Mucosa of descending colon (tissue), 3 donors: Measurements from ENCODE around the gene MTURN. TPM values are rescaled to one million over a fixed set of nuclear protein-coding genes. Genes with fewer than 3 reads are reported as not detected.

Source experiments
- ATAC-seq: fragments of 200-7000 bp; cut with Tn5 transposase; one replicate; pipeline ENCODE4 v1.9.1; 2020; ENCODE audit warnings: mild to moderate bottlenecking, moderate library complexity
- DNase-seq, 3 donors: peaks; one replicate each; pipeline ENCODE4 v3.0.0-alpha.2; 2020
- H3K36me3 ChIP-seq: fragments of 200-600 bp; one replicate; pipeline ENCODE4 v1.8.0; 2021; ENCODE audit warnings: low read depth, mild to moderate bottlenecking
- H3K4me1 ChIP-seq: fragments of 200-600 bp; one replicate; pipeline ENCODE4 v1.8.0; 2021; ENCODE audit warnings: low read depth, mild to moderate bottlenecking
- H3K4me3 ChIP-seq: fragments of 200-600 bp; one replicate; pipeline ENCODE4 v1.8.0; 2021; ENCODE audit warnings: mild to moderate bottlenecking
- H3K9me3 ChIP-seq: fragments of 200-600 bp; one replicate; pipeline ENCODE4 v1.8.0; 2021; ENCODE audit warnings: mild to moderate bottlenecking
- intact Hi-C, 2 donors: fragments of 100-400 bp; cut with DNase I in 1 of 2; cut with micrococcal nuclease in 1 of 2; formaldehyde crosslinking; loops; one replicate each; pipeline versions ENCODE4 v1.11.0 to v1.11.1; 2022; cut with DNase I, micrococcal nuclease
- total RNA-seq, 3 donors: library from RNA; stranded (reverse); fragmentation: NEBNext Ultra II Directional in 2 of 3; extraction: Animal tissue kit (Norgen Biotek cat#: 25700) in 2 of 3; gene quantifications; one replicate each; pipeline versions ENCODE4 v1.2.1 to v1.2.4, GENCODE V29; 2021 to 2023
- TF ChIP-seq, protein P1 (sequence below): fragments of 200-600 bp; IDR thresholded peaks from one replicate; pipeline ENCODE4 v1.8.0; 2022; ENCODE audit warnings: antibody characterized with exemption, mild to moderate bottlenecking
- donor health status: DM: no; HTN: no; CAD: no; lungs with moderate emphysema.
- donor health status: DM: no; HTN: no; CAD: no.
- donor health status: DM: no; HTN: yes; CAD: no.

The MTURN gene
- total RNA-seq, 3 donors from 2014 or later: 7.2 to 62.0 (median 9.7) TPM

DNA sequence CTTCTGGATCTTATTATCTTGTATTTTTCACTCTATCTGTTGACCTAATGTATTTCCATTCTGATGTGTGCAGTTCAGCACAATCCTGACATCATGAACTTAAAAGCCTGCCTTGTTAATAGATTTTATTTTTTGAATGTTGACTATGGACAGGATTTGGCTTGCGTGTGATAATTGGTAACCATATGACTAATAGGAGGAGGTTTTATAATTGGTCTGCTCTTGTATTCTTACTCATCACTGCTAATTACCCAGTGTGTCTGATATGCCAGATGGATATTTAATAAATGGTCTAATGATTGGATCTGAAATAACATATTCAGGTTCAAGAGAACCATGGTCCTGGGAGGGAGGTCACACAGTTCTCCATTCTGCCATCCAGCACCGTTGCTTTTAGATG lies 45.9 kb downstream of the MTURN start:
- TF ChIP-seq, protein P1, sequence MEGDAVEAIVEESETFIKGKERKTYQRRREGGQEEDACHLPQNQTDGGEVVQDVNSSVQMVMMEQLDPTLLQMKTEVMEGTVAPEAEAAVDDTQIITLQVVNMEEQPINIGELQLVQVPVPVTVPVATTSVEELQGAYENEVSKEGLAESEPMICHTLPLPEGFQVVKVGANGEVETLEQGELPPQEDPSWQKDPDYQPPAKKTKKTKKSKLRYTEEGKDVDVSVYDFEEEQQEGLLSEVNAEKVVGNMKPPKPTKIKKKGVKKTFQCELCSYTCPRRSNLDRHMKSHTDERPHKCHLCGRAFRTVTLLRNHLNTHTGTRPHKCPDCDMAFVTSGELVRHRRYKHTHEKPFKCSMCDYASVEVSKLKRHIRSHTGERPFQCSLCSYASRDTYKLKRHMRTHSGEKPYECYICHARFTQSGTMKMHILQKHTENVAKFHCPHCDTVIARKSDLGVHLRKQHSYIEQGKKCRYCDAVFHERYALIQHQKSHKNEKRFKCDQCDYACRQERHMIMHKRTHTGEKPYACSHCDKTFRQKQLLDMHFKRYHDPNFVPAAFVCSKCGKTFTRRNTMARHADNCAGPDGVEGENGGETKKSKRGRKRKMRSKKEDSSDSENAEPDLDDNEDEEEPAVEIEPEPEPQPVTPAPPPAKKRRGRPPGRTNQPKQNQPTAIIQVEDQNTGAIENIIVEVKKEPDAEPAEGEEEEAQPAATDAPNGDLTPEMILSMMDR: no peak

DNA sequence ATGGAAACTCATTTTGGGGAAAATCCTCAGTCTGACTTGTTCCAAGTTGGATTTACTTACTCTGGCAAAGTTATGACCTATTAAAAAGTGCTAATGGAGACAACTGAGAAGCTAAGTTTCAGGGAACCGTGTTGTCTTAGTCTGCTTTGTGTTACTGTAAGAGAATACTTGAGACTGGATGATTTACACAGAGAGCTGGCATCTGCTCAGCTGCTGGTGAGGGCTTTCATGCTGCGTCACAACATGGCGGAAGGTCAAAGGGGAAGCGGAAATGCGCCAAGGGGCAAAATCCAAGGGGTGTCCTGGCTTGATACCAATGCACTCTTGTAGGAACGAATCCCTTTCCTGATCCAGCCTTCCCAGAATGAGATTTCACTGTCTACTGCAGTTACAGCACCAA lies 46.4 kb downstream of the MTURN start:
- ATAC-seq (no peak), DNase-seq (no peak)
- no peaks in the 10 kb centered on the region for H3K4me1 ChIP-seq

More for the DNA sequence above, 45.9 kb downstream of the MTURN start:
- intact Hi-C loops: no loop called here
- H3K4me3 ChIP-seq: no peak overlapping the region
- DNase-seq (no peak), ATAC-seq (no peak)
- no peaks in the 10 kb centered on the region for H3K9me3 ChIP-seq
- no peaks in the 10 kb centered on the region for H3K4me1 ChIP-seq
- no peaks in the 10 kb centered on the region for H3K36me3 ChIP-seq

DNA sequence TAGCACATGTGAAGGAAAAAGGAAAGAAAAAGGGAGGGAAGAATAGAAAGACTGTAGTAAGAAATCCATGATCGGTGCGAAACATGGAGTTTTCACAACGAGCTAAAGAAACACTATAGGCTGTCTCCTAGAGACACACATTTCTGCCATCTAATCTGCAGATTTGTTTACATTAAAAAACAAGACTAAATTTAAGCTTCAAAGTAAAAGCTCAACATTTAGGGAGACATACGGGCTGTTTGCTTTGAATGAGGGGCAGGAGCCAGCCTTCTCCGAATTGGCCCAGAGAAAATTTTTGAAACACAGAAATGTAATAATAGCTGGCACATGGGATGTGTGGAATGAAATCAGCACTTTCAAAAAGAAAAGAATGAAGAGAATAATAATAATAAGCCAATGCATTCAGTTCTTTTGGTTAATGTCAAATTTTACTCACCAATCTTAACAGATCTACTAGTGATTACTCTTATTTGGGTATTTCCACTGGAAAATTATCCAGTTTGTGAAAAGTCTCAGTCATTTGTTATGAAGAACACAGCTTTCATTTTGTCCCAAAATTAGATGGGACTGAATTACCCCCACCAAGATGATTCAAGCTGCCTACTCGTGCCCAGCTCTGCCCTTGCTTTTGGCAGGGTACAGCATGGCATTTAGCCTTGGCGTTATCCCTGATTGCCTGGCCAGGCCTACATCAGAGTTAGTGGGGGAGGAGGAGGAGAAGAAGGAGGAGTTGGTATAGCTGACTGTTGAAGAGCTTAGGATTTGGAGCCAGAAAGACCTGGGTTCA lies 47.1 kb downstream of the MTURN start:
- intact Hi-C loops: no loop called here
- no peak overlapping the region for H3K4me3 ChIP-seq
- H3K9me3 ChIP-seq: no peaks in the 10 kb centered on the region
- DNase-seq (no peak), ATAC-seq (no peak)
- no peaks in the 10 kb centered on the region for H3K36me3 ChIP-seq
- H3K4me1 ChIP-seq: no peaks in the 10 kb centered on the region
- TF ChIP-seq, protein P1: no peak

More for the DNA sequence above, 46.4 kb downstream of the MTURN start:
- Histone ChIP-seq H3K4me3 (no peak overlapping the region), H3K36me3 (no peaks in the 10 kb centered on the region), H3K9me3 (no peaks in the 10 kb centered on the region)
- TF ChIP-seq, protein P1: no peak
- intact Hi-C loops: no loop called here

DNA sequence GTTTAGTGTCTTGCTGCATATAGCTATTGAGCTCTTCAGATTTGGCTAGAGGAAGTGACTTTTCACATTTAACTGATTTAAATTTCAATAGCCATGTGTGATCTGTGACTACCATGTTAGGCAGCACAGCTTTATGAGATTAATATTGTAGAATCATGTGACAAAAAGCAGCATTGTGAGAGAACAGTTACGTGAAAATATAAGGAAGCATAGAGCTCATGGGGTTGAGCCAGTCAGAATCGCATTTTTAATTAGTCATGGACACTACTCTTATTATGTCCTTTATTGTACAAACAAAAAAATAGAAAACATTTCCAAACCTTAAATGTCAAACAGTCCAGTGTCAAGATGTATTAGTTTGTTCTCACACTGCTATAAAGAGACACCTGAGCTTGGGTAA lies 48.0 kb downstream of the MTURN start:
- intact Hi-C loops: no loop called here
- DNase-seq (no peak), ATAC-seq (no peak)
- Histone ChIP-seq H3K4me1 (no peaks in the 10 kb centered on the region), H3K4me3 (no peak overlapping the region), H3K36me3 (no peaks in the 10 kb centered on the region), H3K9me3 (no peaks in the 10 kb centered on the region)
- TF ChIP-seq, protein P1: no peak

DNA sequence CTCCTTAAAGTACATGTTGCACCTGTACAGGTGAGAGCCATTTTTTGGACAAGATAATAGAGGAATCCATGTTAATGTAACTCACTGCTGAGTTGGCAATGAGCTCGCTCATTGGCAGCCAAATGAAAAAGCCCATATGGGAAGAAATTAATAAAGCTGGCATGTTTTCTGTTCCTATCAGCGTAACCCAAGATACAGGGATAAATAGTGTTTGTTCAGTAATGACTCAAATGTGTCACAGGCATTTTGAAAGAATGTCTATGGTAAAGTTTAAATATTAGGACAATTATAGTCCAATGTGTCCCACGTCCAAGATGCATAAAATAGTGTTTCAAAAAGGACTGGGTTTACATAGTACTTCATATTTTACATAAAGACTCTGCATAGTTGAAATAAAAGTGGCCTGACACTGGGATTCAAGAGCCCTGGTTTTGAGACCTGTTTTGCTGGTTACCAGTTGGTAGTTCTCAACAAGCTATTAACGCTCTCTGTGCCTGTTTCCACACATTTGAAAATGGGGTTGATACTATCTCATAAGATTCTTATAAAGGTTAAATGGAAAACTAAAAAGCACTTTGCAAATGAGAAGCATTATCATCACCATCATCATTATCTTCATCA lies 49.1 kb downstream of the MTURN start:
- TF ChIP-seq, protein P1: no peak
- ATAC-seq (no peak), DNase-seq (no peak)
- Histone ChIP-seq H3K36me3 (no peaks in the 10 kb centered on the region), H3K4me1 (no peaks in the 10 kb centered on the region), H3K4me3 (no peak overlapping the region), H3K9me3 (no peaks in the 10 kb centered on the region)
- intact Hi-C loops: no loop called here
